SK-N-SH (cell line): Measurements from ENCODE around the gene ITGA8.

Experiments
- CTCF ChIP-seq: fragments of 200-600 bp; sonication (generic); IDR thresholded peaks from 2 replicates; pipeline ENCODE4 v1.6.1; 2017; ENCODE audit warnings: antibody characterized with exemption, mild to moderate bottlenecking, moderate library complexity
- MAX ChIP-seq: IDR thresholded peaks from 2 replicates; pipeline ENCODE4 v1.4.0; 2012; ENCODE audit warnings: low read depth
- RAD21 ChIP-seq: IDR thresholded peaks from 2 replicates; pipeline ENCODE4 v1.6.1; 2012; ENCODE audit warnings: mild to moderate bottlenecking, low read length
- TEAD4 ChIP-seq: IDR thresholded peaks from 2 replicates; pipeline ENCODE4 v1.4.0; 2012; ENCODE audit warnings: mild to moderate bottlenecking, borderline replicate concordance; ENCODE audit not compliant: insufficient read depth
- USF2 ChIP-seq: fragments of 150-350 bp; IDR thresholded peaks from 2 replicates; pipeline ENCODE4 v1.6.1; 2017; ENCODE audit warnings: antibody characterized with exemption, low read length, low read depth, borderline replicate concordance

- TF ChIP-seq RAD21 (no peak), TEAD4 (no peak), MAX (no peak), CTCF (peak; percentile 38), USF2 (no peak)
Measured at GRCh38 chr10:15719899-15720634, at the start of gene ITGA8.
